ACC112 (cell line): ENCODE results near the gene CASP8.

Source experiments
- H2AFZ ChIP-seq: fragments of 200-600 bp; sonication (generic); one replicate; pipeline ENCODE4 v1.6.0; 2017; ENCODE audit warnings: antibody characterized with exemption, low read length; ENCODE audit not compliant: unreplicated experiment
- H3K27ac ChIP-seq: fragments of 200-600 bp; sonication (generic); 2 replicates; pipeline ENCODE4 v1.5.1; 2014; ENCODE audit warnings: low read depth, mild to moderate bottlenecking, antibody characterized with exemption, low read length, moderate library complexity
- H3K27me3 ChIP-seq: fragments of 200-600 bp; sonication (generic); 2 replicates; pipeline ENCODE4 v1.6.1; 2014; ENCODE audit warnings: mild to moderate bottlenecking, antibody characterized with exemption, low read length, moderate library complexity, mixed read lengths; ENCODE audit not compliant: insufficient read depth
- H3K36me3 ChIP-seq: fragments of 200-600 bp; sonication (generic); 2 replicates; pipeline ENCODE4 v1.6.1; 2016; ENCODE audit warnings: mild to moderate bottlenecking, antibody characterized with exemption, low read length, moderate library complexity, mixed read lengths; ENCODE audit not compliant: insufficient read depth
- H3K4me1 ChIP-seq: fragments of 200-600 bp; sonication (generic); one replicate; pipeline ENCODE4 v1.6.1; 2016; ENCODE audit warnings: low read length, mixed read lengths; ENCODE audit not compliant: insufficient read depth, unreplicated experiment, control insufficient read depth
- H3K4me3 ChIP-seq: fragments of 200-600 bp; sonication (generic); 2 replicates; pipeline ENCODE4 v1.5.1; 2014; ENCODE audit warnings: mild to moderate bottlenecking, low read depth, low read length
- H3K79me2 ChIP-seq: fragments of 200-600 bp; sonication (generic); one replicate; pipeline ENCODE4 v1.6.0; 2016; ENCODE audit warnings: low read length; ENCODE audit not compliant: control insufficient read depth, unreplicated experiment, insufficient read depth

Gene CASP8

GRCh38 chr2:201307876-201308275, 47.5 kb downstream of the CASP8 start:
- no peak overlapping the region for H3K27ac ChIP-seq
- H3K36me3 ChIP-seq = peaks cover 2% of the 10 kb centered on the region; the same call in 1 of the 2 replicates
- H3K4me1 ChIP-seq = no peaks in the 10 kb centered on the region
- H2AFZ ChIP-seq = no peak overlapping the region
- no peak overlapping the region for H3K4me3 ChIP-seq
- no peaks in the 10 kb centered on the region for H3K79me2 ChIP-seq
- no peaks in the 10 kb centered on the region for H3K27me3 ChIP-seq

DNA sequence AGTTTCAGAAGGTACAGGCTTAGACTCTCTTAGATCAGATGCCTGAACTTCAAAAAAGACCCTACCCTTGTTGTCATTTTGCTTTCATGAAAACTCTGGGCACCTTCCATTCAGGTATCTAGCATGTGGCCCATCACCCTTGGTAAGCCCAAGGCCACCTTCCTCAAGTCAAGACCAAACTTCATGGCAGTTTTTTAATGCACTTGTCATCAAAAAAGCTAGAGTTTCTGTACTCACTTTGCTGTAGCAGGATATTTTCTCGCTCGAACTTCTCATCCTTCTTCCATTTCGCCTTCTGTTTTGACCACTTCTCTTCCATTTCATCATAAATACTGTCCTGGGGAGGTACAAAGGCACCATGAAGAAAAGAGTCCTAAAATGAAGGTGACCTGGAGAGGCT, 48.6 kb downstream of the CASP8 start:
- H3K36me3 ChIP-seq = peaks cover 2% of the 10 kb centered on the region; the same call in 1 of the 2 replicates
- no peak overlapping the region for H3K4me3 ChIP-seq
- no peaks in the 10 kb centered on the region for H3K27me3 ChIP-seq
- H3K27ac ChIP-seq = no peak overlapping the region
- no peaks in the 10 kb centered on the region for H3K4me1 ChIP-seq
- no peak overlapping the region for H2AFZ ChIP-seq
- no peaks in the 10 kb centered on the region for H3K79me2 ChIP-seq

- Histone ChIP-seq H3K27ac (no peak overlapping the region), H3K36me3 (peaks cover 2% of the 10 kb centered on the region; the same call in 1 of the 2 replicates), H2AFZ (no peak overlapping the region)
Measured at GRCh38 chr2:201313362-201313761, 53.0 kb downstream of the CASP8 start.

DNA sequence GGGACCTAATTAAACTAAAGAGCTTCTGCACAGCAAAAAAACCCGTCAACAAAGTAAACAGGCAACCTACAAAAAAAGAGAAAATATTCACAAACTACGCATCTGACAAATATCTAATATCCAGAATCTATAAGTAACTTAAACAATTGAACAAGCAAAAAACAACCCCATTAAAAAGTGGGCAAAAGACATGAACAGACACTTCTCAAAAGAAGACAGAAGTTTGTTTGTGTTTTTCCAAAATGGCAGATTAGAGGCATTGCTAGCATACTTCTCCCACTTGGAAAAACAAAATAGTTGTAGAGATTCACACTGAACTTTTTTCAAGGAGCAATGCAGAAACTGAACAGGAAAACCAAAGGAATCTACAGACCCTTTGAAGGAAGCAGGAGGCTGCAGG, 59.2 kb downstream of the CASP8 start:
- H3K27me3 ChIP-seq = no peaks in the 10 kb centered on the region
- no peak overlapping the region for H2AFZ ChIP-seq
- H3K36me3 ChIP-seq = peaks cover 9% of the 10 kb centered on the region; the same call in 1 of the 2 replicates
- H3K79me2 ChIP-seq = no peaks in the 10 kb centered on the region
- H3K27ac ChIP-seq = no peak overlapping the region
- no peak overlapping the region for H3K4me3 ChIP-seq
- no peaks in the 10 kb centered on the region for H3K4me1 ChIP-seq

More at GRCh38 chr2:201313362-201313761, 53.0 kb downstream of the CASP8 start:
- no peaks in the 10 kb centered on the region for H3K4me1 ChIP-seq
- no peaks in the 10 kb centered on the region for H3K27me3 ChIP-seq
- no peaks in the 10 kb centered on the region for H3K79me2 ChIP-seq
- no peak overlapping the region for H3K4me3 ChIP-seq

DNA sequence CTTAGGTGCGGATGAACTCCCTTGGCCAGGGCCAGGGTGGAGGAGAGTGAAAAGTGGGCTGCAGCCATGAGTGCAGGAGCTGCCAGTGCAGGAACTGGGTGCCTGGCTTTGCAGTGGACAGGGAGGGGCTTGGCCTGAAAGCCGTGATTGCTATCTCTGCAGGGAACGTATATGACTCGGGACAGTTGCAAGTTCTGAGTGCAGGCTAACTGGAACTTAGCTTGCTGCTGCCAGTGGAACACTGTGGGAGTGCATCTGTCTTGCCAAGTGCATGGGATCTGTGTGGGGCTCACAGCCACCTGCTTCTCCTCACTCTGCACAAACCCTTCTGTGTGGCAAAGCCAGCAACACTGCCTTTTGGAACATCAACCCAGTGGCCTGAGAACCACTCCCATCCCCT, 59.9 kb downstream of the CASP8 start:
- Histone ChIP-seq H2AFZ (no peak overlapping the region), H3K36me3 (peaks cover 9% of the 10 kb centered on the region; the same call in 1 of the 2 replicates), H3K27ac (no peak overlapping the region), H3K4me1 (no peaks in the 10 kb centered on the region), H3K79me2 (no peaks in the 10 kb centered on the region), H3K4me3 (no peak overlapping the region), H3K27me3 (no peaks in the 10 kb centered on the region)

DNA sequence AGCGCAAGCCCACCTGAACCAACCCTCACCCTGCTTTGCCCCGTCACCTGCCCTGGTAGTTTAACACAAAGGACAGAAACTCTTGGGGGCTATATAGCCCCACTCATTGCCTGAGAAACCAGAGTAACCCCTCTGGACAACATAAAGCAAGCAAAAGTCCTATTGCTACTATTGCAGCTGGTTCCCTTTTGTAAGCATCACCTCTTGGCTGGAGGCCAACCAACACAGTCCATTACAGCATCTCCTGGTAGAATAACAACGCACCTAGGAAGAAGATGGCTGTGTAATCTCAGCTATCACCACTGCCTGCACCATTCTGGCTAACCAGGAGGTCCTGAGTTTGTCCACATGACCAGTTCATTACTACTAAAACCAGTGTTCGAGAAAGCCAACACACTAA, 60.4 kb downstream of the CASP8 start:
- H3K4me1 ChIP-seq = no peaks in the 10 kb centered on the region
- no peaks in the 10 kb centered on the region for H3K27me3 ChIP-seq
- H3K4me3 ChIP-seq = no peak overlapping the region
- H3K79me2 ChIP-seq = no peaks in the 10 kb centered on the region
- H2AFZ ChIP-seq = no peak overlapping the region
- H3K27ac ChIP-seq = no peak overlapping the region
- H3K36me3 ChIP-seq = peaks cover 9% of the 10 kb centered on the region; the same call in 1 of the 2 replicates

DNA sequence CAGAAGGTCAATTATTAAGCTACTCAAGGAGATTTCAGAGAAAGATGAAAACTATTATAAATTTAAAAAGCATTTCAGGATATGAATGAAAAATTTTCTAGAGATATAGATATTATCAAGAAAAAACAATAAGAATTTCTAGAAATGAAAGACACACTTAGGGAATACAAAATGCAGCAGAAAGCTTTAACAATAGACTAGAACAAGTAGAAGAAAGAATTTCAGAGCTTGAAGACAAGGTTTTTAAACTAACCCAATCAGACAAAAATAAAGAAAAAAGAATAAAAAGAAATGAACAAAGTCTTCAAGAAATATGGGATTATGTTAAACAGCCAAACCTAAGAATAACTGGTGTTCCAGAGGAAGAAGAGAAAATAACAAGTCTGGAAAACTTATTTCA, 62.4 kb downstream of the CASP8 start:
- Histone ChIP-seq H3K27ac (no peak overlapping the region), H2AFZ (no peak overlapping the region), H3K79me2 (no peaks in the 10 kb centered on the region), H3K36me3 (peaks cover 12% of the 10 kb centered on the region; the same call in 1 of the 2 replicates), H3K4me3 (no peak overlapping the region), H3K4me1 (no peaks in the 10 kb centered on the region), H3K27me3 (no peaks in the 10 kb centered on the region)

DNA sequence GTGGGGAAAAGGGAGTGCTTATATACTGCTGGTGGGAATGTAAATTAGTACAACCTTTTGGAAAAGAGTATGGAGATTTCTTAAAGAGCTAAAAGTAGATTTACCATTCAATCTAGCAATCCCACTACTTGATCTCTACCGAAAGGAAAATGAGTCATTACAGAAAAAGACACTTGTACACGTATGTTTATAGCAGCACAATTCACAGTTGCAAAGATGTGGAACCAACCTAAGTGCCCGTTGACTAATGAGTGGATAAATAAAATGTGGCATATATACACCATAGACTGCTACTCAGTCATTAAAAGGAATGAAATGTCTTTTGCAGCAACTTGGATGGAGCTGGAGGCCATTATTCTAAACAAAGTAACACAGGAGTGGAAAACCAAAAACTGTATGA, 67.3 kb downstream of the CASP8 start:
- Histone ChIP-seq H3K4me1 (no peaks in the 10 kb centered on the region), H2AFZ (no peak overlapping the region), H3K27me3 (no peaks in the 10 kb centered on the region), H3K79me2 (no peaks in the 10 kb centered on the region), H3K4me3 (no peak overlapping the region), H3K36me3 (0 out of 2 replicates have a peak, but pooled peaks cover 6% of the 10 kb centered on the region), H3K27ac (no peak overlapping the region)

- Histone ChIP-seq H3K79me2 (no peaks in the 10 kb centered on the region), H3K27ac (no peak overlapping the region), H3K4me1 (no peaks in the 10 kb centered on the region), H3K4me3 (no peak overlapping the region), H2AFZ (no peak overlapping the region), H3K27me3 (no peaks in the 10 kb centered on the region), H3K36me3 (0 out of 2 replicates have a peak, but pooled peaks cover 3% of the 10 kb centered on the region)
Measured at GRCh38 chr2:201329409-201329808, 69.1 kb downstream of the CASP8 start.
